Effector CD4-positive, alpha-beta T cell (primary cell): ENCODE data around the gene TMEM221.

ENCODE experiments used
- DNase-seq: peaks from one replicate; pipeline ENCODE4 v3.0.0-alpha.2; 2020

TMEM221 gene

GRCh38 chr19:17471410-17472125, 23.1 kb upstream of the TMEM221 start:
- no peak for DNase-seq

- peak; percentile 85 for DNase-seq
These were observed 21.8 kb upstream of the TMEM221 start, which contains the start of gene SLC27A1 for GRCh38 chr19:17470068-17470841. TSS of gene SLC27A1 (plus strand) at chr19:17470524. CDS start at chr19:17470541, 17 bp downstream.

- peak; percentile 87 for DNase-seq
These were observed 21.1 kb upstream of the TMEM221 start for GRCh38 chr19:17469481-17470067.

GRCh38 chr19:17469092-17469480, 20.6 kb upstream of the TMEM221 start:
- DNase-seq = no peak

- DNase-seq = no peak
These were observed 20.0 kb upstream of the TMEM221 start for GRCh38 chr19:17468302-17469091.

GRCh38 chr19:17467471-17468301, 19.2 kb upstream of the TMEM221 start:
- no peak for DNase-seq

GRCh38 chr19:17466487-17466850, 18.0 kb upstream of the TMEM221 start:
- DNase-seq = no peak

GRCh38 chr19:17460372-17461230, 12.1 kb upstream of the TMEM221 start, which contains the start of gene NXNL1:
TSS of gene NXNL1 (minus strand) at chr19:17460926. CDS start at chr19:17460869, 57 bp downstream.
- no peak for DNase-seq

- no peak for DNase-seq
These were observed 10.5 kb upstream of the TMEM221 start for GRCh38 chr19:17458970-17459369.

GRCh38 chr19:17457616-17458015, 9.1 kb upstream of the TMEM221 start:
- no peak for DNase-seq

- no peak for DNase-seq
These were observed 7.7 kb upstream of the TMEM221 start for GRCh38 chr19:17456127-17456526.

GRCh38 chr19:17455308-17456123, 7.0 kb upstream of the TMEM221 start:
- no peak for DNase-seq

GRCh38 chr19:17454576-17455071, 6.2 kb upstream of the TMEM221 start:
- DNase-seq = no peak

GRCh38 chr19:17451820-17452219, 3.4 kb upstream of the TMEM221 start:
- DNase-seq = no peak

- DNase-seq = no peak
These were observed 2.0 kb upstream of the TMEM221 start for GRCh38 chr19:17450264-17451075.

GRCh38 chr19:17447704-17448130, 751 bp downstream of the TMEM221 start:
- no peak for DNase-seq

GRCh38 chr19:17445526-17446165, 2.8 kb downstream of the TMEM221 start:
- DNase-seq = no peak
